Measurements from ENCODE around the gene VPS33B. TPM values are rescaled to one million over a fixed set of nuclear protein-coding genes. Genes with fewer than 3 reads are reported as not detected.

Gene VPS33B
- total RNA-seq, 4 donors from 2014 or later = 3.3 to 7.7 (median 4.3) TPM

- ATAC-seq = no peak
- in situ Hi-C loops (cut with MboI; ENCODE audit: low sequenced_read_pairs in 4 of 4) (no loop called here), intact Hi-C loops (cut with DNase I; ENCODE audit: low total_unique reads) (no loop called here)
- H3K27ac ChIP-seq = no peak overlapping the region
- peaks cover 0 to 7% (median 0%) of the 10 kb centered on the region in 3 donors for H3K27me3 ChIP-seq
- no peak overlapping the region for H3K4me3 ChIP-seq
- no peaks in the 10 kb centered on the region for H3K36me3 ChIP-seq
- TF ChIP-seq CTCF (IDR thresholded peaks at IDR 0.05 in 4 of 5, conservative IDR thresholded peaks at IDR 0.05 in 1 of 5) (no peak), POLR2A (IDR thresholded peaks at IDR 0.05) (no peak)
- H3K9me3 ChIP-seq = no peaks in the 10 kb centered on the region
- H3K4me1 ChIP-seq = no peaks in the 10 kb centered on the region
- DNase-seq = no peak
Measured at GRCh38 chr15:91068436-91068835, 46.0 kb upstream of the VPS33B start.

- no peak overlapping the region for H3K27ac ChIP-seq
- intact Hi-C loops (cut with DNase I; ENCODE audit: low total_unique reads) = no loop called here
- H3K4me3 ChIP-seq = no peak overlapping the region
- in situ Hi-C loops (cut with MboI; ENCODE audit: low sequenced_read_pairs in 4 of 4) = no loop called here
- no peaks in the 10 kb centered on the region for H3K4me1 ChIP-seq
- no peaks in the 10 kb centered on the region for H3K9me3 ChIP-seq
- H3K27me3 ChIP-seq = peaks cover 0 to 7% (median 0%) of the 10 kb centered on the region in 3 donors
- ATAC-seq (no peak), DNase-seq (no peak)
- TF ChIP-seq POLR2A (IDR thresholded peaks at IDR 0.05) (no peak), CTCF (IDR thresholded peaks at IDR 0.05 in 4 of 5, conservative IDR thresholded peaks at IDR 0.05 in 1 of 5) (no peak)
- no peaks in the 10 kb centered on the region for H3K36me3 ChIP-seq
Measured at GRCh38 chr15:91067036-91067435, 44.6 kb upstream of the VPS33B start.

- Histone ChIP-seq H3K4me3 (no peak overlapping the region), H3K27ac (no peak overlapping the region), H3K4me1 (no peaks in the 10 kb centered on the region), H3K36me3 (no peaks in the 10 kb centered on the region), H3K27me3 (no peaks in the 10 kb centered on the region), H3K9me3 (no peaks in the 10 kb centered on the region)
- no peak for ATAC-seq
- in situ Hi-C loops (cut with MboI; ENCODE audit: low sequenced_read_pairs in 4 of 4) (no loop called here), intact Hi-C loops (cut with DNase I; ENCODE audit: low total_unique reads) (no loop called here)
- TF ChIP-seq POLR2A (IDR thresholded peaks at IDR 0.05) (no peak), CTCF (IDR thresholded peaks at IDR 0.05 in 4 of 5, conservative IDR thresholded peaks at IDR 0.05 in 1 of 5) (no peak)
- DNase-seq = no peak
Measured at GRCh38 chr15:91065505-91065904, 43.1 kb upstream of the VPS33B start.

- DNase-seq (no peak), ATAC-seq (no peak)
- intact Hi-C loops (cut with DNase I; ENCODE audit: low total_unique reads) = no loop called here
- H3K27me3 ChIP-seq = peaks cover 4 to 12% (median 8%) of the 10 kb centered on the region in 3 donors
- H3K4me1 ChIP-seq = no peaks in the 10 kb centered on the region
- no peak overlapping the region for H3K4me3 ChIP-seq
- H3K36me3 ChIP-seq = no peaks in the 10 kb centered on the region
- no peak overlapping the region for H3K27ac ChIP-seq
- no peak for TF ChIP-seq CTCF (IDR thresholded peaks at IDR 0.05 in 4 of 5, conservative IDR thresholded peaks at IDR 0.05 in 1 of 5)
- in situ Hi-C loops (cut with MboI; ENCODE audit: low sequenced_read_pairs in 4 of 4) = no loop called here
- no peaks in the 10 kb centered on the region for H3K9me3 ChIP-seq
Measured at GRCh38 chr15:91061997-91062396, 39.6 kb upstream of the VPS33B start.

GRCh38 chr15:91061230-91061629 lies 38.8 kb upstream of the VPS33B start:
- Histone ChIP-seq H3K27ac (no peak overlapping the region), H3K27me3 (peaks cover 4 to 12% (median 8%) of the 10 kb centered on the region in 3 donors), H3K36me3 (no peaks in the 10 kb centered on the region), H3K4me1 (no peaks in the 10 kb centered on the region), H3K9me3 (no peaks in the 10 kb centered on the region), H3K4me3 (no peak overlapping the region)
- DNase-seq = no peak
- TF ChIP-seq POLR2A (IDR thresholded peaks at IDR 0.05) (no peak), CTCF (IDR thresholded peaks at IDR 0.05 in 4 of 5, conservative IDR thresholded peaks at IDR 0.05 in 1 of 5) (no peak)
- in situ Hi-C loops (cut with MboI; ENCODE audit: low sequenced_read_pairs in 4 of 4) (no loop called here), intact Hi-C loops (cut with DNase I; ENCODE audit: low total_unique reads) (no loop called here)
- ATAC-seq = no peak
